Small intestine (tissue), 7 donors: ENCODE data around the gene DCK. TPM values are rescaled to one million over a fixed set of nuclear protein-coding genes. Genes with fewer than 3 reads are reported as not detected.
"Not testable (repeated sequence)": the region's sequence is repeated elsewhere in the genome, so short reads cannot be mapped to it uniquely, and the experiment has no call there.

Experiments
- DNase-seq, 2 donors: peaks; one replicate each; pipeline versions ENCODE4 v3.0.0 to v3.0.0-alpha.2; 2013
- FAIRE-seq: peaks from 2 replicates; lab custom pipeline; 2012; peaks lifted over from hg19 to GRCh38; lab: Jason Lieb, UNC
- H3K27ac ChIP-seq, 3 donors: one replicate each; pipeline ENCODE4 v1.5.1; 2013; ENCODE audit warnings: low read length in 2 of 3, mild to moderate bottlenecking in 2 of 3, control low read depth in 1 of 3, inconsistent platforms in 1 of 3, low read depth in 1 of 3, moderate library complexity in 1 of 3
- H3K27me3 ChIP-seq, 3 donors: one replicate each; pipeline ENCODE4 v1.6.1; 2013; ENCODE audit warnings: low read length in 3 of 3, inconsistent platforms in 1 of 3; ENCODE audit not compliant: control insufficient read depth in 3 of 3, insufficient read depth in 3 of 3
- H3K36me3 ChIP-seq, 3 donors: one replicate each; pipeline ENCODE4 v1.6.1; 2013; ENCODE audit warnings: low read length in 3 of 3, inconsistent platforms in 1 of 3, low read depth in 1 of 3, mild to moderate bottlenecking in 1 of 3, moderate library complexity in 1 of 3; ENCODE audit not compliant: control insufficient read depth in 3 of 3, insufficient read depth in 2 of 3
- H3K4me1 ChIP-seq, 3 donors: one replicate each; pipeline ENCODE4 v1.6.1; 2013; ENCODE audit warnings: low read length in 2 of 3, inconsistent platforms in 1 of 3, low read depth in 1 of 3, mild to moderate bottlenecking in 1 of 3, moderate library complexity in 1 of 3; ENCODE audit not compliant: control insufficient read depth in 3 of 3, insufficient read depth in 2 of 3
- H3K4me3 ChIP-seq, 3 donors: one replicate each; pipeline ENCODE4 v1.5.1; 2013; ENCODE audit warnings: low read length in 3 of 3, control low read depth in 1 of 3, inconsistent platforms in 1 of 3, low read depth in 1 of 3, mild to moderate bottlenecking in 1 of 3, moderate library complexity in 1 of 3
- H3K9me3 ChIP-seq, 2 donors: one replicate each; pipeline ENCODE4 v1.6.1; 2013; ENCODE audit warnings: low read depth in 1 of 2, low read length in 1 of 2; ENCODE audit not compliant: control insufficient read depth in 2 of 2, insufficient read depth in 1 of 2
- WGBS, 3 donors: extraction: QIAGEN DNeasy Blood & Tissue Kit; methylation state at CpG; one replicate each; pipeline ENCODE4 v1.1.7; 2013; 5-methylcytosine and 5-hydroxymethylcytosine counted together
- polyA plus RNA-seq, 4 donors: library from polyadenylated mRNA; stranded (reverse) in 3 of 4; unstranded in 1 of 4; fragments of 200-250 nt in 3 of 4; fragments of 120-200 nt in 1 of 4; gene quantifications; one replicate each; pipeline versions ENCODE4 v1.2.1 to v1.2.3, GENCODE V29; 2013
- donor health status: healthy with polysubstance abuse.
- donor health status: control.
- donor health status: control.
- donor health status: Bipolar disorder and iron deficiency.
- donor health status: healthy.

The DCK gene
- polyA plus RNA-seq, 4 donors = 7.4 to 18.9 (median 13.4) TPM

DNA sequence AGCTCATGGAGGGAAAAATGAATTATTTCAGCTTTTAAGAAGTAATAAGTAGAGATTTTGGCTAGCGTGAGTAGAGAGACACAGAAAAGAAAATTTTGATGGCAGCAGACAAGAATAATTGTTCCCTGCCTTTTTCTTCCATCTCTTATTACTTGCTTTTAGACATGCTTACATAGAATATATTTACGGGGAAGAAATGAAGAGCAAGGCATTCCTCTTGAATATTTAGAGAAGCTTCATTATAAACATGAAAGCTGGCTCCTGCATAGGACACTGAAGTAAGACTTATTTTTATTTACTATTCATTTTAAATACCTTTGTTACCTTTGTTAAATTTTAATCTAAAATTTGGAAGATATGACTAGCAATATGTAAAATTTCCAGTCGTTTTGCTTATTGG is 32.2 kb downstream of the DCK start:
- no peak for FAIRE-seq
- Histone ChIP-seq H3K27ac (no peak overlapping the region), H3K9me3 (no peaks in the 10 kb centered on the region), H3K4me3 (no peak overlapping the region), H3K4me1 (no peaks in the 10 kb centered on the region), H3K27me3 (no peaks in the 10 kb centered on the region), H3K36me3 (peaks cover 0 to 9% (median 2%) of the 10 kb centered on the region in 3 donors)
- no peak for DNase-seq
- 73 to 80% (median 79%) methylated on average over 3 of the region's 3 CpGs for WGBS, 3 donors

DNA sequence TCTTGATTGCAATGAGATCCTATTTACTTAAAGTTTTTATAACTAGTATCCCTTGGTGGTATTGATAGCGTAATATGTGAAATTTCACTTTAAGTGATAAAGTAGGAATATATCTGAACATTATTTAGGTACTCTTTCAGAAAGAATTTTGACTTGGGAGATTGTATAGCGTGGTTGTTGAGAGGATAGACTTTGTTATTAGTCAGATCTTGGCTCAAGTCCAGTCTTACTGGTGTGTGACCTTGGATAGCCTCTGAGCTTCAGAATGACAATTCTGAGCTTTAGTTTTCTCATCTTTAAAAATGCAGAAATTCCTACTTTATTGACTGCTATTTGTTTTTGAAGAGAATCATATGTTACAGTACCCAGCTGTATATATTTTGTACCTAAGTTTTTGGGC is 32.6 kb downstream of the DCK start:
- 37 to 59% (median 52%) methylated on average over 2 of the region's 2 CpGs for WGBS, 3 donors
- Histone ChIP-seq H3K4me1 (no peaks in the 10 kb centered on the region), H3K36me3 (peaks cover 0 to 9% (median 2%) of the 10 kb centered on the region in 3 donors), H3K27ac (no peak overlapping the region), H3K4me3 (no peak overlapping the region), H3K9me3 (no peaks in the 10 kb centered on the region), H3K27me3 (no peaks in the 10 kb centered on the region)
- DNase-seq (peak; percentile 28 to 75), FAIRE-seq (peak; percentile 57)

DNA sequence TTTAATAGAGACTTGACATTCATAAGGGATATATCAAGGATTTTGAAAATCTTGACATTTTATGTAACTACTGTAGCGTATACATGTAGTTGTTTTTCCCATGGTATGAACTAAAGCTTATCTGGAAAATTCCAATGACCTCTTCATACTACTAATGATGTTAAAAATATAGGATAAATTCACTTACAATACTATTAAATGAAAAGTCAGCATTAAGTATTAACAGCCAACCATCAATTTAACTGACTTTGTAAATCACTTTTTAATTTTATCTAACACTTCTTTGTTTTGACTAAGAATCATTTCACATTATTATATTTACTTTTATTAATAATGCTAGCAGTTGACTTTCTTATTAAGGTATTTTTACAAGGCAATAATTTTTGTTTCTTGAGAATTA is 34.2 kb downstream of the DCK start:
- H3K36me3 ChIP-seq = peaks cover 4 to 19% (median 5%) of the 10 kb centered on the region in 3 donors
- WGBS, 3 donors = 94 to 100% (median 97%) methylated on average over 1 of the region's 1 CpG

DNA sequence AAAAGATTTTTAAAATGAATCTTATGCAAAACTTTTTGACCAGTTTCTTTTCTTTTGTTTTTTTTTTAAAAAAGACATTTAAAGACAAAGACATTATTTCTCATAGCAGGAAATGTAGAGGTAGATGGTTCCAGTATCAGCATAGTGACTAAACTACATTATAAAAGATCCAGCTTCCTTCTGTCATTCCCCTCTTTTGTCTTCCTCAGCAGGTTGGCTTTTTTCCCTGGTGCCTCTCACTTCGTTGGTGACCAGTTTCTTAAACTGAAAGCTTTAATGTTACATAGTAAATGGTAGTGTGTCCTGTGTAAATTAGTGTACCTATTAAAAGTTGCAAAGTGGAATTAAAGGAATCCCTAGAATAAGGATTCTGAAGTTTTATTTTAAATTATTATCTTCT is 36.1 kb downstream of the DCK start:
- 60 to 71% (median 66%) methylated on average over 1 of the region's 1 CpG for WGBS, 3 donors
- peaks cover 2 to 22% (median 4%) of the 10 kb centered on the region in 3 donors for H3K36me3 ChIP-seq

More for the DNA sequence above, 34.2 kb downstream of the DCK start:
- Histone ChIP-seq H3K27me3 (no peaks in the 10 kb centered on the region), H3K4me3 (no peak overlapping the region), H3K27ac (no peak overlapping the region), H3K9me3 (no peaks in the 10 kb centered on the region), H3K4me1 (no peaks in the 10 kb centered on the region)
- DNase-seq = no peak
- no peak for FAIRE-seq

DNA sequence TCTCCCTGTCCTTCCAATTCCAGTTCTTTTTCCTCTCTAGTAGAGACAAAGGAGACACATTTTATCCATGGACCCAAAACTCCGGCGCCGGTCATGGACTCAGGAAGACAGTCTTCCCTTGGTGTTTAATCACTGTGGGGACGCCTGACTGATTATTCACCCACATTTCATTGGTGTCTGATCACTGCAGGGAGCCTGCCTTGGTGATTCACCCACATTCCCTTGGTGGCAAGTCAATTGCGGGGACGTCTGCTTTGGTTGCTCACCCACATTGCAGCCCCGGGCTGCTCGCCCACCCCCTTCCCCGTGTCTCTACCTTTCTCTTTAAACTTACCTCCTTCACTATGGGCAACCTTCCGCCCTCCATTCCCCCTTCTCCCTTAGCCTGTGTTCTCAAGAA is 38.7 kb downstream of the DCK start:
- not testable (repeated sequence) for H3K9me3 ChIP-seq, FAIRE-seq, H3K4me3 ChIP-seq, H3K4me1 ChIP-seq, H3K27ac ChIP-seq, DNase-seq, H3K27me3 ChIP-seq
- peaks cover 2 to 22% (median 4%) of the 10 kb centered on the region in 3 donors for H3K36me3 ChIP-seq
- WGBS, 3 donors = 87 to 97% (median 89%) methylated on average over 10 of the region's 10 CpGs

More for the DNA sequence above, 36.1 kb downstream of the DCK start:
- no peak for FAIRE-seq
- H3K27me3 ChIP-seq = no peaks in the 10 kb centered on the region
- DNase-seq = no peak
- no peaks in the 10 kb centered on the region for H3K9me3 ChIP-seq
- H3K27ac ChIP-seq = no peak overlapping the region
- H3K4me3 ChIP-seq = no peak overlapping the region
- H3K4me1 ChIP-seq = no peaks in the 10 kb centered on the region

DNA sequence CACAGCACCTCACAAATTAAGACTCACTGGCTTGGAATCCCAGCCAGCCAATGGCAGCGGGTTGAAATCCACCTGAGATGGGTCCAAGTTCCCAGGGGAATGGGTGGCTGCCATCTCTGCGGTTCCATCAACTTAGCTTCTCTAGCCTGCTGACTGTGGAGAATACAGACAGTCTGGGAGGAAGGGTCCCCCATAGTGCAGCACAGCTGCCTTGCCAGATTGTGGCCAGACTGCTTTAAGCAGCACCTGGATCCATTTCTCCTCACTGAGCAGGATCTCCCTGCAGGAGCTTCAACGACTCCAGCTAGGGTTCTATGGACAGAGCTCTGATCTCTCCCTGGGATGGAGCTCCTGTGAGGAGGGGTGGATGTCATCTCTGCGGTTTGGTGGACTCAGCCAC is 51.8 kb downstream of the DCK start:
- WGBS, 3 donors = 73 to 85% (median 82%) methylated on average over 4 of the region's 4 CpGs
- DNase-seq (no peak), FAIRE-seq (no peak)
- H3K27ac ChIP-seq = no peak overlapping the region
- H3K4me1 ChIP-seq = no peaks in the 10 kb centered on the region
- no peaks in the 10 kb centered on the region for H3K36me3 ChIP-seq
- peaks cover 0 to 5% of the 10 kb centered on the region in 2 donors for H3K9me3 ChIP-seq
- no peaks in the 10 kb centered on the region for H3K27me3 ChIP-seq
- no peak overlapping the region for H3K4me3 ChIP-seq

DNA sequence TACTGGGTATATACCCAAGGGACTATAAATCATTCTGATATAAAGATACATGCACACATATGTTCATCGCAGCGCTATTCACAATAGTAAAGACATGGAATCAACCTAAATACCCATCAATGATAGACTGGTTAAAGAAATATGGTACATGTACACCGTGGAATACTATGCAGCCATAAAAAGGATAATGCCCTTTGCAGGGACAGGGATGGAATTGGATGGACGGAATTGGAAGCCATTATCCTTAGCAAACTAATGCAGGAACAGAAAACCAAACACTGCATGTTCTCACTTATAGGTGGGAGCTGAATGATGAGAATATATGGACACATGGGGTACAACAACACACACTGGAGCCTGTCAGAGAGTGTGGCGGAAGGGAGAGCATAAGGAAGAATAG is 55.9 kb downstream of the DCK start:
- H3K27ac ChIP-seq = no peak overlapping the region
- H3K4me3 ChIP-seq = no peak overlapping the region
- no peaks in the 10 kb centered on the region for H3K4me1 ChIP-seq
- H3K9me3 ChIP-seq = peaks cover 0 to 3% of the 10 kb centered on the region in 2 donors
- 88 to 89% (median 88%) methylated on average over 5 of the region's 5 CpGs for WGBS, 3 donors
- FAIRE-seq = no peak
- H3K27me3 ChIP-seq = no peaks in the 10 kb centered on the region
- no peak for DNase-seq
- no peaks in the 10 kb centered on the region for H3K36me3 ChIP-seq

DNA sequence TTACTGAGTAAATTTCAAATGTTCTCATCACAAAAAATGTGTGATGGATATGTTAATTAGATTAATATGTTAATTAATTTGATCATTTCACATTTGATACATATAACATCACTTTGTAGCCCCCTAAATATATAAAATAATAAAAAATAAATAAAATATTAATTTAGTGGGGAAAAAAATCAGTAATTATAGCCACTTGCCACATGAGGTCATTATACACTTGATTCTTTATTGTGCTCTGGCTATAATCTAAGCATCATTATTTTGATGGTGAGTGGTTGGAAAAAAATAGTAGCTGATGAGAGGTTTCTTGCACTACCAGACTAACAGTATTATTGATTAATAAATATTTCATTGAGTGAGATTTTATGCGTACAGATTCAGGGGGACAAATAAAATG is 57.4 kb downstream of the DCK start:
- 95 to 98% (median 95%) methylated on average over 1 of the region's 1 CpG for WGBS, 3 donors
- FAIRE-seq = no peak
- H3K27me3 ChIP-seq = no peaks in the 10 kb centered on the region
- no peaks in the 10 kb centered on the region for H3K9me3 ChIP-seq
- H3K36me3 ChIP-seq = no peaks in the 10 kb centered on the region
- no peak overlapping the region for H3K4me3 ChIP-seq
- no peak overlapping the region for H3K27ac ChIP-seq
- DNase-seq = peak in 1 of 2 donors; percentile 34
- no peaks in the 10 kb centered on the region for H3K4me1 ChIP-seq

DNA sequence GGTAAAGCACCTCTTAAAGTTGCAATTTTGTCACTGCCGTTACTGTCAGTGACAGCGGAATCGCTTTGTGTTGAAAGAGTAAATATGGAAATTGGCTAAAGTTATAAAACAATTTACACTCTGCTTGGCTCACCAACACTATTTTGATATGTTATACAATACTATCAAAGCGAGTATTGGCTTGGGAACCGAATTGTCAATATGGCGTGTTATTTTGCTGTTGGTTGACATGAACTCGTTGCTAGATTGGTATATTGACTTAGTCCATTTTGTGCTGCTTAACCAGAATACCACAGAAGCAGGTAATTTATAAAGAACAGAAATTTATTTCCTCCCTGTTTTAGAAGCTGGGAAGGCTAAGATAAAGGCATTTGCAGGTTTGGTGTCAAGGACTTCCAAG is 58.6 kb downstream of the DCK start:
- DNase-seq (no peak), FAIRE-seq (no peak)
- Histone ChIP-seq H3K4me1 (no peaks in the 10 kb centered on the region), H3K27ac (no peak overlapping the region), H3K9me3 (no peaks in the 10 kb centered on the region), H3K36me3 (no peaks in the 10 kb centered on the region), H3K27me3 (no peaks in the 10 kb centered on the region), H3K4me3 (no peak overlapping the region)
- WGBS, 3 donors = 81 to 87% (median 85%) methylated on average over 7 of the region's 7 CpGs
